Nucleus accumbens (tissue), 56 donors: Measurements from ENCODE around the gene TP53I3.
"Not testable (repeated sequence)": the region's sequence is repeated elsewhere in the genome, so short reads cannot be mapped to it uniquely, and the experiment has no call there.

ENCODE experiments used
- DNase-seq, 56 donors: peaks; one replicate each; lab custom pipeline; 2025; lab: John Stamatoyannopoulos, UW

The TP53I3 gene

GRCh38 chr2:24058564-24059271 is 25.9 kb downstream of the TP53I3 start:
- no peak for DNase-seq

GRCh38 chr2:24055750-24056149 is 28.9 kb downstream of the TP53I3 start:
- no peak for DNase-seq

GRCh38 chr2:24054366-24055010 is 30.1 kb downstream of the TP53I3 start:
- DNase-seq, result no peak

GRCh38 chr2:24052951-24053350 is 31.7 kb downstream of the TP53I3 start:
- DNase-seq, result no peak

GRCh38 chr2:24051833-24052232 is 32.8 kb downstream of the TP53I3 start:
- peak in 3 of 56 donors; percentile 7 to 21 (median 12) for DNase-seq

GRCh38 chr2:24050041-24050979 is 34.3 kb downstream of the TP53I3 start:
- DNase-seq, result peak in 17 of 56 donors; percentile 8 to 54 (median 21)

GRCh38 chr2:24049485-24050021 is 35.1 kb downstream of the TP53I3 start, which contains the start of gene FKBP1B:
TSS of gene FKBP1B (plus strand) at chr2:24049741. CDS start at chr2:24049850, 109 bp downstream.
- DNase-seq, result peak in 38 of 56 donors; percentile 3 to 77 (median 32)

- no peak for DNase-seq
Measured at GRCh38 chr2:24048769-24049484, 35.7 kb downstream of the TP53I3 start.

- DNase-seq, result peak in 1 of 56 donors; percentile 47
Measured at GRCh38 chr2:24047703-24048033, 37.0 kb downstream of the TP53I3 start.

- peak; percentile 46 to 99 (median 95) for DNase-seq
Measured at GRCh38 chr2:24046930-24047702, 37.5 kb downstream of the TP53I3 start, which contains the start of gene WDCP. TSS of gene WDCP (minus strand) at chr2:24047391. CDS start at chr2:24039494, 7,897 bp downstream.

- DNase-seq, result no peak
Measured at GRCh38 chr2:24046599-24046929, 38.1 kb downstream of the TP53I3 start.

GRCh38 chr2:24045511-24046508 is 38.8 kb downstream of the TP53I3 start:
- DNase-seq, result no peak

- DNase-seq, result not testable (repeated sequence)
Measured at GRCh38 chr2:24043133-24043532, 41.5 kb downstream of the TP53I3 start.

- no peak for DNase-seq
Measured at GRCh38 chr2:24040511-24040910, 44.1 kb downstream of the TP53I3 start.

- DNase-seq, result no peak
Measured at GRCh38 chr2:24038786-24039499, 45.7 kb downstream of the TP53I3 start.
